HG03095 (cell line): ENCODE measurements around the gene BTBD7.

Experiments used
- ATAC-seq: cut with Tn5 transposase; IDR thresholded peaks from one replicate; pipeline ENCODE4 v1.9.1; 2021; ENCODE audit warnings: moderate library complexity; ENCODE audit not compliant: unreplicated experiment

BTBD7 gene

GRCh38 chr14:93329965-93330608, 2.7 kb downstream of the BTBD7 start:
- ATAC-seq: no peak

- no peak for ATAC-seq
These were observed 4.3 kb downstream of the BTBD7 start for GRCh38 chr14:93328546-93328945.

GRCh38 chr14:93326196-93326595, 6.6 kb downstream of the BTBD7 start:
- ATAC-seq: no peak

GRCh38 chr14:93323600-93324174, 9.1 kb downstream of the BTBD7 start:
- no peak for ATAC-seq

- no peak for ATAC-seq
These were observed 9.8 kb downstream of the BTBD7 start for GRCh38 chr14:93322929-93323599.

GRCh38 chr14:93320489-93320888, 12.3 kb downstream of the BTBD7 start:
- ATAC-seq: no peak

GRCh38 chr14:93319958-93320357, 12.9 kb downstream of the BTBD7 start:
- peak; percentile 46 for ATAC-seq

- ATAC-seq: peak; percentile 29
These were observed 13.3 kb downstream of the BTBD7 start for GRCh38 chr14:93319494-93319893.

- no peak for ATAC-seq
These were observed 13.9 kb downstream of the BTBD7 start for GRCh38 chr14:93318927-93319326.

GRCh38 chr14:93317875-93318807, 14.7 kb downstream of the BTBD7 start:
- ATAC-seq: no peak

GRCh38 chr14:93317210-93317874, 15.5 kb downstream of the BTBD7 start:
- no peak for ATAC-seq

- ATAC-seq: no peak
These were observed 16.1 kb downstream of the BTBD7 start for GRCh38 chr14:93316716-93317115.

GRCh38 chr14:93315575-93315974, 17.3 kb downstream of the BTBD7 start:
- no peak for ATAC-seq

- no peak for ATAC-seq
These were observed 21.8 kb downstream of the BTBD7 start for GRCh38 chr14:93311082-93311481.

- no peak for ATAC-seq
These were observed 23.3 kb downstream of the BTBD7 start for GRCh38 chr14:93309427-93309966.

GRCh38 chr14:93308686-93309345, 24.0 kb downstream of the BTBD7 start:
- no peak for ATAC-seq

- no peak for ATAC-seq
These were observed 26.0 kb downstream of the BTBD7 start for GRCh38 chr14:93306812-93307211.

- no peak for ATAC-seq
These were observed 27.0 kb downstream of the BTBD7 start for GRCh38 chr14:93305725-93306418.

- ATAC-seq: no peak
These were observed 28.1 kb downstream of the BTBD7 start for GRCh38 chr14:93304771-93305170.
